Mesodermal cell (in vitro differentiated cells): ENCODE data around the gene SEC16B.

Source experiments
- H3K27ac ChIP-seq: 2 replicates; pipeline ENCODE4 v1.7.0; 2013; ENCODE audit warnings: mild to moderate bottlenecking, low read depth, low read length, moderate library complexity; ENCODE audit not compliant: severe bottlenecking
- H3K36me3 ChIP-seq: 2 replicates; pipeline ENCODE4 v1.7.1; 2013; ENCODE audit warnings: mild to moderate bottlenecking, low read length, moderate library complexity; ENCODE audit not compliant: control insufficient read depth, insufficient read depth
- H3K4me1 ChIP-seq: one replicate; pipeline ENCODE4 v1.7.1; 2013; ENCODE audit warnings: mild to moderate bottlenecking, low read length; ENCODE audit not compliant: insufficient read depth, control insufficient read depth, poor library complexity, severe bottlenecking
- H3K4me3 ChIP-seq: 2 replicates; pipeline ENCODE4 v1.7.0; 2013; ENCODE audit warnings: low read length, control low read depth, mild to moderate bottlenecking; ENCODE audit not compliant: insufficient read depth, poor library complexity, severe bottlenecking; ENCODE audit errors: extremely low read depth
- H3K9me3 ChIP-seq: 2 replicates; pipeline ENCODE4 v1.7.1; 2013; ENCODE audit warnings: mild to moderate bottlenecking, low read length, moderate library complexity; ENCODE audit not compliant: control insufficient read depth
- WGBS, 2 experiments: methylation state at CpG; one replicate each; pipeline ENCODE4 v1.1.5; 2013; ENCODE audit warnings: missing lambda C conversion rate in 2 of 2; ENCODE audit not compliant: insufficient coverage in 2 of 2; 5-methylcytosine and 5-hydroxymethylcytosine counted together

The SEC16B gene

GRCh38 chr1:177977141-177977540 is 7.3 kb upstream of the SEC16B start:
- no CpG with 5 or more reads among the region's 1 CpG for WGBS, 2 experiments
- H3K4me3 ChIP-seq: no peak overlapping the region
- no peak overlapping the region for H3K27ac ChIP-seq
- H3K9me3 ChIP-seq: no peaks in the 10 kb centered on the region
- H3K4me1 ChIP-seq: peaks cover 8% of the 10 kb centered on the region
- H3K36me3 ChIP-seq: no peaks in the 10 kb centered on the region

- H3K9me3 ChIP-seq: no peaks in the 10 kb centered on the region
- peaks cover 8% of the 10 kb centered on the region for H3K4me1 ChIP-seq
- H3K36me3 ChIP-seq: no peaks in the 10 kb centered on the region
- H3K27ac ChIP-seq: no peak overlapping the region
- H3K4me3 ChIP-seq: no peak overlapping the region
Observed at GRCh38 chr1:177976596-177976995, 6.7 kb upstream of the SEC16B start.

- WGBS, 2 experiments: 87 to 92% methylated on average over 4 of the region's 5 CpGs
- peaks cover 8% of the 10 kb centered on the region for H3K4me1 ChIP-seq
- no peaks in the 10 kb centered on the region for H3K36me3 ChIP-seq
- no peaks in the 10 kb centered on the region for H3K9me3 ChIP-seq
- H3K4me3 ChIP-seq: no peak overlapping the region
- H3K27ac ChIP-seq: no peak overlapping the region
Observed at GRCh38 chr1:177975588-177976495, 6.0 kb upstream of the SEC16B start.

GRCh38 chr1:177973585-177973984 is 3.7 kb upstream of the SEC16B start:
- Histone ChIP-seq H3K36me3 (no peaks in the 10 kb centered on the region), H3K4me3 (no peak overlapping the region), H3K4me1 (peaks cover 8% of the 10 kb centered on the region), H3K9me3 (no peaks in the 10 kb centered on the region), H3K27ac (no peak overlapping the region)
- WGBS, 2 experiments: no CpG with 5 or more reads among the region's 3 CpGs

GRCh38 chr1:177969109-177969508 is 749 bp downstream of the SEC16B start:
- Histone ChIP-seq H3K9me3 (no peaks in the 10 kb centered on the region), H3K36me3 (no peaks in the 10 kb centered on the region), H3K27ac (no peak overlapping the region), H3K4me3 (no peak overlapping the region), H3K4me1 (no peaks in the 10 kb centered on the region)
- WGBS, 2 experiments: 94 to 95% methylated on average over 5 of the region's 5 CpGs

- no peak overlapping the region for H3K4me3 ChIP-seq
- no peaks in the 10 kb centered on the region for H3K9me3 ChIP-seq
- no peaks in the 10 kb centered on the region for H3K36me3 ChIP-seq
- H3K4me1 ChIP-seq: no peaks in the 10 kb centered on the region
- 100% methylated on average over 1 of the region's 2 CpGs; no CpG with 5 or more reads in 1 of the 2 experiments for WGBS, 2 experiments
- H3K27ac ChIP-seq: no peak overlapping the region
Observed at GRCh38 chr1:177966199-177966598, 3.7 kb downstream of the SEC16B start.

- no peaks in the 10 kb centered on the region for H3K36me3 ChIP-seq
Observed at GRCh38 chr1:177965293-177965692, 4.6 kb downstream of the SEC16B start.

GRCh38 chr1:177964336-177964735 is 5.5 kb downstream of the SEC16B start:
- Histone ChIP-seq H3K27ac (no peak overlapping the region), H3K36me3 (no peaks in the 10 kb centered on the region), H3K4me1 (no peaks in the 10 kb centered on the region), H3K4me3 (no peak overlapping the region), H3K9me3 (no peaks in the 10 kb centered on the region)
- 90 to 96% methylated on average over 3 of the region's 5 CpGs for WGBS, 2 experiments

More at GRCh38 chr1:177965293-177965692, 4.6 kb downstream of the SEC16B start:
- WGBS, 2 experiments: 100% methylated on average over 1 of the region's 4 CpGs; no CpG with 5 or more reads in 1 of the 2 experiments
- no peak overlapping the region for H3K27ac ChIP-seq
- H3K4me1 ChIP-seq: no peaks in the 10 kb centered on the region
- H3K9me3 ChIP-seq: no peaks in the 10 kb centered on the region
- no peak overlapping the region for H3K4me3 ChIP-seq

- WGBS, 2 experiments: 70 to 93% methylated on average over 2 of the region's 3 CpGs
Observed at GRCh38 chr1:177960939-177961622, 8.8 kb downstream of the SEC16B start.

GRCh38 chr1:177959811-177960515 is 9.9 kb downstream of the SEC16B start:
- Histone ChIP-seq H3K4me3 (no peak overlapping the region), H3K9me3 (no peaks in the 10 kb centered on the region), H3K4me1 (no peaks in the 10 kb centered on the region), H3K27ac (no peak overlapping the region), H3K36me3 (no peaks in the 10 kb centered on the region)
- WGBS, 2 experiments: 55 to 56% methylated on average over 4 of the region's 5 CpGs

More at GRCh38 chr1:177960939-177961622, 8.8 kb downstream of the SEC16B start:
- H3K4me3 ChIP-seq: no peak overlapping the region
- H3K4me1 ChIP-seq: no peaks in the 10 kb centered on the region
- H3K36me3 ChIP-seq: no peaks in the 10 kb centered on the region
- H3K9me3 ChIP-seq: no peaks in the 10 kb centered on the region
- H3K27ac ChIP-seq: no peak overlapping the region
